Left ventricle myocardium superior (tissue), 1 donor: ENCODE data around the gene DSTYK. TPM values are rescaled to one million over a fixed set of nuclear protein-coding genes. Genes with fewer than 3 reads are reported as not detected.

Experiments used
- ATAC-seq: fragments of 200-7000 bp; cut with Tn5 transposase; one replicate; pipeline ENCODE4 v1.9.1; 2020; ENCODE audit warnings: mild to moderate bottlenecking, moderate library complexity
- DNase-seq: peaks from one replicate; pipeline ENCODE4 v3.0.0-alpha.2; 2020
- intact Hi-C: fragments of 100-400 bp; cut with micrococcal nuclease; formaldehyde crosslinking; loops from one replicate; pipeline ENCODE4 v1.11.0; 2022
- long read RNA-seq: library from polyadenylated mRNA; unstranded; transcript quantifications from one replicate; pipeline ENCODE4 v2.0.0, GENCODE V29; 2021
- total RNA-seq: library from RNA; stranded (reverse); fragmentation: NEBNext Ultra II Directional; extraction: Animal tissue kit (Norgen Biotek cat#: 25700); gene quantifications from one replicate; pipeline ENCODE4 v1.2.1, GENCODE V29; 2021
- donor health status: DM: no; HTN: yes; CAD: no; lungs with severe emphysema.

DSTYK gene, protein sequence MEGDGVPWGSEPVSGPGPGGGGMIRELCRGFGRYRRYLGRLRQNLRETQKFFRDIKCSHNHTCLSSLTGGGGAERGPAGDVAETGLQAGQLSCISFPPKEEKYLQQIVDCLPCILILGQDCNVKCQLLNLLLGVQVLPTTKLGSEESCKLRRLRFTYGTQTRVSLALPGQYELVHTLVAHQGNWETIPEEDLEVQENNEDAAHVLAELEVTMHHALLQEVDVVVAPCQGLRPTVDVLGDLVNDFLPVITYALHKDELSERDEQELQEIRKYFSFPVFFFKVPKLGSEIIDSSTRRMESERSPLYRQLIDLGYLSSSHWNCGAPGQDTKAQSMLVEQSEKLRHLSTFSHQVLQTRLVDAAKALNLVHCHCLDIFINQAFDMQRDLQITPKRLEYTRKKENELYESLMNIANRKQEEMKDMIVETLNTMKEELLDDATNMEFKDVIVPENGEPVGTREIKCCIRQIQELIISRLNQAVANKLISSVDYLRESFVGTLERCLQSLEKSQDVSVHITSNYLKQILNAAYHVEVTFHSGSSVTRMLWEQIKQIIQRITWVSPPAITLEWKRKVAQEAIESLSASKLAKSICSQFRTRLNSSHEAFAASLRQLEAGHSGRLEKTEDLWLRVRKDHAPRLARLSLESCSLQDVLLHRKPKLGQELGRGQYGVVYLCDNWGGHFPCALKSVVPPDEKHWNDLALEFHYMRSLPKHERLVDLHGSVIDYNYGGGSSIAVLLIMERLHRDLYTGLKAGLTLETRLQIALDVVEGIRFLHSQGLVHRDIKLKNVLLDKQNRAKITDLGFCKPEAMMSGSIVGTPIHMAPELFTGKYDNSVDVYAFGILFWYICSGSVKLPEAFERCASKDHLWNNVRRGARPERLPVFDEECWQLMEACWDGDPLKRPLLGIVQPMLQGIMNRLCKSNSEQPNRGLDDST
- 6.1 TPM for total RNA-seq
- long read RNA-seq, full-length matches to known transcripts: 14 of 23 reads
- long read RNA-seq, partial matches to known transcripts: 2 of 23 reads
- long read RNA-seq, other reads (novel, unspliced or antisense): 7 of 23 reads

DNA sequence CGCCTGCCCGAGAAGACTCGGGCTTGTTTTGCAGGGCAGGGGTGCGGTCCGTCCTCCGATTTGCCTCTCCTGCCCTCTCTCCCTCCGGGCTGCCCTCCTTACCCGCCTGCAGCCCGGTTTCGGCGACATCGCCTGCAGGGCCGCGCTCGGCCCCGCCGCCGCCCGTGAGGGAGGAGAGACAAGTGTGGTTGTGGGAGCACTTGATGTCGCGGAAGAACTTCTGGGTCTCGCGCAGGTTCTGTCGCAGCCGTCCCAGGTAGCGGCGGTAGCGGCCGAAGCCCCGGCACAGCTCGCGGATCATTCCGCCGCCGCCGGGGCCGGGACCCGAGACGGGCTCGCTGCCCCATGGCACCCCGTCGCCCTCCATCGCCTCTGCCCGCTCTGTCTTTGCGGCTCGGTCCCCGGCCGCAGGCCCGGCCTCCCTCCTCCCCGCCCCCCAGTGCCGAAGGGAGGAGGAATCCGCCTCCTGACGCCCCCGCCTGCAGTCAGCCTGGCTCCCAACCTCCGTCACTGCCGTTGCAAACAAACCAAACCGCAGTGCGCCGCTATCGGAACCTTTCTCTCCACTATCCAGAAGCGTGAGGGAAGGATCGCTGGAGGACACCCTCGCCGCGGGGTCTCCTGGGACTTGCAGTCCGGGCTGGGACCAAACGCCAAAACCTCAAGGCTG is at the start of gene DSTYK:
Gene DSTYK (minus strand): TSS at position 534 of the 670 bp plus-strand sequence. CDS start 167 bp downstream, at position 367.
- ATAC-seq: peak; percentile 97
- peak; percentile 94 for DNase-seq
- intact Hi-C loops: no loop called here

DNA sequence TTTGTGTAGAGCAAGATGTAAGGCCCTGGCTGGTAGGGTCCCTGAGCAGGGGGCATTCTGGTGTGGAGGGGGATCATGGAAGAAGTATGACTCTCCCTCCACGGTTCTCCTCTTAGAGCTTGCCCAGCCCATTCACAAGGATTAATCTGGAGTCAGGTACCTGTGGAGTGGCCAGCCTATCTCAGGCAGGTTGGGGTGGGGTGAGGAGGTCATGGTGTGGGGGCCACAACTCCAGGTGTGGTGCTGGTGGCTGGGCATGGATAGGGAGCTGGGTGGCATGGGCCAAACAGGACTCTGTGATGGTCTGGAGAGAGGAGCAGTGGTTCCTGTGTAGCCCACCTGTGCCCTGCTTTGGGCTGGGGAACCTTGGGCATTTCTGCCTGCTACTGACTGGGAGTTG is 48.5 kb upstream of the DSTYK start:
- no peak for ATAC-seq
- intact Hi-C loops: loop anchor here (10.0 kb wide), 1 partner anchor 275 kb away; no protein-coding TSS in a partner anchor
- no peak for DNase-seq

DNA sequence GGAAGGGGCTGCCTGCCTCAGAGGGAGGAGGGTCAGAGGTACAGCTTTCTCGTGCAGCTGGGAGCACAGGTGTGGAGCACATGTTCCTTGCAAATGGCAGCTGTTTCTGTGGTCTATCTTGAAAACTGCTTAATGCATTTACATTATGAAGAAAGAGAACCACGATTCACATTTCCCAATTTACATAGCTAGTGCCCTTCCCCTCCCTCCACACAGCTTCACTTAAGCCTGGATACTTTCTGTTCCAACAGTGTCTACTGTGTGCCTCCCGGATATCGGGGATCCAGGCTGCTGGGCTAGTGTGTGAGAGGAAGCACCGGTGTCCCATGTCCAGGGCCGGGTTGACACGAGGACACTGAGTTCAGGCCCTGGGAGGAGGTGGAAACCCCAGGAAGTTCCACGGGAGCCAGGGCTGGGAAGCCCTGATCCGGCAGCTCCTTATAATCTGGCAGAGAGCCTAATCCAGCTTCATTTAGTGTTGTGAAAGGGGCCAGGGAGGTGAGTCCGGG is 47.9 kb upstream of the DSTYK start:
- peak; percentile 22 for ATAC-seq
- intact Hi-C loops: loop anchor here (10.0 kb wide), 1 partner anchor 275 kb away; no protein-coding TSS in a partner anchor
- DNase-seq: peak; percentile 48

DNA sequence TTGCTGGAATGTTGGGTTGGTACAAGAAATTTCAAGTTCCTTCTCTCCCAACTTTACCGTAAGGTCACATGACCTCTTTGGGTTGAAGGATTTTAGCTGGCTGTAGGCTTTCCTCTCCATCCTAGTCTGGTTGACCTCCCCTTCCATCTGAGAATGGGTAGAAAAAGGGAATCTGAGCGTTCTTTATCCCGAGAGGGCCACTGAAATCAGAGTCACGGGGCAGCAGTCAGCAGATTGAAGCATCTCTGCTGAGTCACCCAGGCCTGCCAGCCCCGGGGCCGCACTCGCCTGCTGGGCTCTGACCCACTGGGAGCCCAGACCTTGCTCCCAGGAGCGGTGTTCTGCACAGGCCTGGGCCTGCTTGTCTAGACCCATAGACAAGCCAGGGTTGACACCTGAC is 47.2 kb upstream of the DSTYK start:
- intact Hi-C loops: loop anchor here (10.0 kb wide), 1 partner anchor 274 kb away; no protein-coding TSS in a partner anchor
- ATAC-seq: no peak
- DNase-seq: no peak

DNA sequence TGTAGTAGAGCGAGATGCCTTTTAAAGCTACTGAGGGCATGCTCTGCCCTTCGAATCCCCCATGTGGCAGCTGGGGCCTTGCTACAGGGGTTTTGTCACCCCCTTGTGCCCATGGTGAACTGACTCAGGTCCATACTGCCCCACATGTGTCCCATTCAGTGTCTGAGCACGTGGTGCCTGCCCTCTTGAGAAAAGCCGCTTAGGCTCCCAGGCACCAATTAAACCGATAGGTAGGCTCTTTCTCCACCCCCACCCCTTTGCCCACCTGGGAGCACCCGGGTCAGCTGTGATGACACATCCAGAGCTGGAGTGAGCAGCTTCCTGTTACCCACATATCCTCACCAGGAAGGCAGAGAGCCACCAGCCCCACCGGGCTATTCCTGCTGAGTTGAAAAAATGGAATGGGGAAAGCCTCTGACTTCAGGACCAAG is 46.8 kb upstream of the DSTYK start:
- no peak for DNase-seq
- no peak for ATAC-seq
- intact Hi-C loops: loop anchor here (10.0 kb wide), 1 partner anchor 273 kb away; no protein-coding TSS in a partner anchor

DNA sequence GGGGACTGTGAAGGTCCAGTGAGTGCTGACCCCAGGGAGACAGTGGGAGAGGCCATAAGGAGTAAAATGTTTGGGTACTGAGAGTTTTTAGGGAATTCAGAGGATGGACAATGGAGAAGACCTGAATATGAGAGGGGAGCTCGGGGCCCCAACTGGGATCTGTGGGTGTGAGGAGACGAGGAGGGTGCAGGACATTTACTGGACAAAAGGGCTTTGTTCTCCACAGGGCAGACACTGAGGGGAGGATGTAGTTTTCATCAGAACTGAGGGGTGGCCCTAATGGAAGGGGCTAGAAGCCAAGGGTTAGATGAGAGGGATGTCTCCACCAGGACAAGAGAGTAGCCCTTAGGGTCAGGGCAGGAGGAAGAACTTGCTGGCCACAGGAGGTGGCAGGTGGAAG is 46.2 kb upstream of the DSTYK start:
- intact Hi-C loops: loop anchor here (10.0 kb wide), 1 partner anchor 273 kb away; no protein-coding TSS in a partner anchor
- ATAC-seq (no peak), DNase-seq (no peak)

DNA sequence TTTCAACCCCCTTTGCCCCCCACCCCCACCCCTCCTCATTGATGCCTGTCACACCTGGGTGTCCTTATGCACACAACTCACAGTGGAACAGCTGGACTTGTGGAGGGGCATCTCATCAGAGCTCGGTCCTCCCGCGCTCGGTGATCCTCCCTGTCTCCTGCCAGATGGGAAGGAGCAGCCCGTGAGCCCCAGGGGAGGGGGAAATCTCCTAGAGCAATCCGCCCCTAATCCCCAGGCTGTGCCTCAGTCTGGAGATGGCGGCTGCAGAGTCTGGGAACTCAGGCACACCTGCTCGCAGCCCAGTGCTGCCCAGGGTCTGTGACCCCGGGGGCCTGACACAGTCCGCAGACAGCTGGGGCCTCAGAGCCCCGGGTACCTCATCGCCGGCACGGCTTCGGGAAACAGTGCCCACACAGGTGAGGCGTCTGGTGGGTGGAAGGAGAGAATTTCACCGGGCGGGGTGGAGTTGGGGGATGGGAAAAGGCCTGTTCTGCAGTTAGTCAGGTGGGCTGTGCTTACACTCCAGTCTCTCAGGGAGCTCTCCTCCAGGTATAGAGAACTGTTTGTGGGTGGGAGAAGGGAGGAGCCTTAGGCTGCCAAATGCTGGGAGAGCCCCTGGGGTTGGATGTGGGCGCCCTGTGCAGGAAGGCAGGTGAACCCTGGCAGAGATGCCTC is 45.6 kb upstream of the DSTYK start:
- intact Hi-C loops: loop anchor here (10.0 kb wide), 1 partner anchor 272 kb away; no protein-coding TSS in a partner anchor
- DNase-seq (no peak), ATAC-seq (no peak)

DNA sequence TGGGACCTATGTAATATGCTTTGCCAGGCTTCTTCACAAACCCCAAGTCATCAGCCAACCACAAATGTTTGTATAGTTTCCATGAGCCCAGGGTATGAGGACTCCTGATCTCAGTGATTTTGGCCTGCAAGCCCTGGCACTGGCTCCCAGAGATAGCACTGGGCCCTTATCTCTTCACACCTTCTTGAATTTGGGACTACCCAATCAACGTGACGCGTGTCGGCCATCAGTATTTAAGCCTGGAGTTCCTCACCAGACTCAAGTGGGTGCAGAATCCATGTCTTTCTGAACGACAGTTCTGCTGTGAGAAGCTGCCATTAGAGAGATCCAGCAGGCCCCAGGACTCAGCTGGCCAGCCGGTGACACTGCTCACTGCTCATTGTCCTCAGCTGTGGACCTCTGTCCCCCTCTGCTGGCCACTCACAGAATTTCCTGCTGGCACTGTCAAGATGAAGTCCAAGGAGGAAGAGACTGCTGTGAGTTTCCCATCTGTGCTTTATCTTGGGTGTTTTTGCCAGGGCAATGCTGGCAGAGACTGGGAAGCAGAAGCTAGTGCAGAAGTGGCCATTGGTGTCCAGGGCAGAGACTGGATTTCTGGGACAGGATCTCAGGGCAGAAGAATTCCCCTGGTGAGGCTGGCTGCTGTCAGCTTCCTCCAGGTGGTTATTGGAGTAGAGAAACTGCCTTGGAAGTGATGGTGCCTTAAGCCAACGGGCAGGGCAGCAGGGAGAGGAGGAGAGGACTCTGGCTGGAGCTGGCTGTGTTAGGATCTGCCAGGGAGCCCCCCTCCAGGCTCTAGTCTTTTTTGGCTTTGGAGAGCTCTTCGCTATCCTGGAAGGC is 44.7 kb upstream of the DSTYK start:
- DNase-seq (peak; percentile 92), ATAC-seq (peak; percentile 93)
- intact Hi-C loops: loop anchor here (10.0 kb wide), 1 partner anchor 271 kb away; no protein-coding TSS in a partner anchor

DNA sequence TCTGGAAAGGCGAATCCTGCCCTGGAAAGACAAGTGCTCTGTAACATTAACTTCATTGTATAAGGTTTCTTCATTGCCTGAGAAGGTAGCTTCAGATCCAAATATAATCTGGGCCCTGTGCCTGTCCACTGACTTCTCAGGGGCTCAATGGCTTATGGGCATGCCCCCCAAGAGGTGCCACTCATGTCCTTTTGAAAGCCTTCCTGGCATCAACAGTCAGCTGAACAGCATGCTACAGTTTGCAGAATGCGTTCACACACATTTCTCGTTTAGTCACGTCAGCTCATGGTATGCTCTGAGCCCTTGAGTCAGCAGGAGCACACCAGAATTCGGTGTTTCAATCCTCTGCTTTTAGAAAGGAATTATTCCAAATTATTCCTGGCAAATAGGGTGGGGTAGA is 40.1 kb upstream of the DSTYK start:
- DNase-seq (no peak), ATAC-seq (no peak)
- intact Hi-C loops: loop anchor here (10.0 kb wide), 1 partner anchor 267 kb away; no protein-coding TSS in a partner anchor

DNA sequence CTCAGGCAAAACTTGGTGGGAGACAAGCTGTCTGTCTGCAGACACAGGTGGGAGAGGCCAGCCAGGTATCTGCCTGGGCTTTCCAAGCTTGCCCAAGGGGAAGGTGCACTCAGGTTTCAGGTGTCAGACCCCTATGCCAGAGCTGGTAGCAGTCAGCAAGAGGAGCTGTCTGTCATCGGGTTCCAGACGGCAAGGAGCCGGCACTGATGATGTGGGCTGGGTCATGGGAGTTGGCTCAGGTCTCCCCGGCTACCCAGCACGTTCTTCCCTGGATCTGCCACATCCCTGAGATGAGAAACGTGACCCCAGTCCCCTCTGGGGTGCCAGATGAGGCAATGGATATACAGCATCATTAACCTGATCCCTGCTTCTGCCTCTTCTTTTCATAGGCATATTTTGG is 39.2 kb upstream of the DSTYK start:
- ATAC-seq: no peak
- DNase-seq: no peak
- intact Hi-C loops: loop anchor here (10.0 kb wide), 1 partner anchor 266 kb away; no protein-coding TSS in a partner anchor

DNA sequence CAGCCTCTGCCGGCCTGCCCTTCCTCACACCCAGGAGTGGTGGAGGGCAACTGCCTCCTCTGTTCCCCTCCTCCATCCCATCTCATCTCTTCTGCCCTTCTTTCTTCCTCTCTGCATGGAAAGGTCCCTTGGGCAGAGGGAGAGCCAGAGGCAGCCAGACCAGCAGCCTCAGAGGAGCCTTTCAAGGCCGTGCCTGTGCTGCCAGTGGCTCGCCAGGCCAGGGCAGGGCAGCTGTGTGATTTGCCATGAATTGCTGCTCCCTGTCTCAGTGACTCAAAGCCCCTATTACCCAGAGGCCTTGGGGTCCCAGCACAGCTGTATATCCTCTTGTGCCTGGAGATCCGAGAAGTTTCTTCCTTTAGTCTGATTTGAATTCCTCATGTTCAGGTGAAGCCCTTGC is 38.1 kb upstream of the DSTYK start:
- DNase-seq (no peak), ATAC-seq (no peak)
- intact Hi-C loops: loop anchor here (10.0 kb wide), 1 partner anchor 265 kb away; no protein-coding TSS in a partner anchor

DNA sequence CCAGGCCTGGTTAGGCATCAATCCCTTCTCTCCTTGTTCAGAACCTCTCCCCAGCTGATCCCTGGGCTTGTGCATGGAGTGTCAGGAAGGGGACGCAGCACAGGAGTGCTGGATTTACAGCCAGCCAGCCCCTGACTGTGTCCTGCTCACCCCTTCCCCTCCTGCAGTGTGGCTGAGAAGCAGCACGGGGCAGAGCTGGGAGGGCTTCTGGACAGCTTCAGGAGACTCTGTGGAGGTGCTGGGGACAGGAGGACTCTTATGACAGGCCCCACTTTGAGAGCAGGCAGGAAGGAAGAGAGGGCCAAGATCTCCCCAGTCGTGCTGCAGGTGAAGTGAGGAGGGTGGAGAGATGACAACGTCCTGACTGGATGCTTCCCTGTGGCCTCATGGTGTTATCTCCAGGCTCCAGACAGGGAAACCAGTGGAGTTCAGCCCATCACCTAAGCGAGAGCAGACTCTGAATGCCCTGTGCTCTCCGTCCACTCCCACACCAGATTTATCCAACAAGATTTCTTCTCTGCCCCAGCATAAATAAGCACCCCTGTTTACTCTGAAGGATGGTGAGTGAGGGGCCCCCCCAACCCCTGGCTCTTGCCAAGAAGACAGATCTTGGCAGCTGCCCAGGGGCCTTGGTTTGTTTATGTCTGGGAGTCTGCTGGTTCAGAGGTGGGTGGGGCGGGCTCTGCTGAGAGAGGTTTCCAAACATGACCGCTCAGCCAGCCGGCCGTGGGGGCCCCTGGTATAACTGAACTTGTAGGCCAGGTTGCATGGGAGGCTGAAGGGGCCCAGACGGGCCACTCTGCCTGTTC is 37.5 kb upstream of the DSTYK start:
- peak; percentile 48 for ATAC-seq

DNA sequence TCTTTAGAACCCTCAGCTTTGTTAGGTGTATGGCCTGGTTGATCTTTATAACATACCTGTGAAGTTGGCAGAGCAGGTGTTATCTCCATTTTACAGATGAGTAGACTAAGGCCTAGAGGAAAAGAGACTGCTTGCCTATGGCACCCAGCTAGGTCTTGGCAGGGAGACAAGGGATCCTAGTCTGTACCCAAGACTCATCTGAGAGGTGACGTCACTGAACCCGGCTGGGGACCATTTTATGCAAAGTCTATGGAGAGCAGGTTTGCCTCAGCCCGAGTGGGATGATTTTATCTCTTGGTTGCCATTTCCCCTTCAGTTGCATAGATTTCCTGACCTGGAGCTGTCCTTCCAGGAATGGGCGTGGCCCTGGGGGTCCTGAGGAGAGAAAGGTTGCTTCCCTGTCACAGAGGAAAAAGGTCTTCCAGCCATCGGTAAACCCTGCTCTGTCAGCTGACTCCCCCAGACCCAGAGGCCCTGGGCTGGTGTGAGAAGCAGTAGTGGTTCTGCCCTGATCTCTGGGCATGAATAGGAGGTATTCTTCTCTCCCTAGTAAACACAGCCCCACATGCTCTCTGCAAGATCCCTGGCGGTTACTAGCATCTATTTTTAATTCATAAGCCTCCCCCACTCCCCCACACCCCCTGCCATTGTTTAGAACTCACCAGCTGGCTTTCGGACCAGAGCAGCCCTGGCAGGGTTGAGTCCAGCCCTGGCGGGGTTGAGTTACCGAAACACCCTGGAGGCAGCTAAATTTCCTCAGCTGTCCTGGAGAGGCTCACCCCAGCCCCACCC is 35.8 kb upstream of the DSTYK start:
- no peak for DNase-seq
- intact Hi-C loops: no loop called here

More for the DNA sequence above, 37.5 kb upstream of the DSTYK start:
- intact Hi-C loops: no loop called here
- peak; percentile 50 for DNase-seq

DNA sequence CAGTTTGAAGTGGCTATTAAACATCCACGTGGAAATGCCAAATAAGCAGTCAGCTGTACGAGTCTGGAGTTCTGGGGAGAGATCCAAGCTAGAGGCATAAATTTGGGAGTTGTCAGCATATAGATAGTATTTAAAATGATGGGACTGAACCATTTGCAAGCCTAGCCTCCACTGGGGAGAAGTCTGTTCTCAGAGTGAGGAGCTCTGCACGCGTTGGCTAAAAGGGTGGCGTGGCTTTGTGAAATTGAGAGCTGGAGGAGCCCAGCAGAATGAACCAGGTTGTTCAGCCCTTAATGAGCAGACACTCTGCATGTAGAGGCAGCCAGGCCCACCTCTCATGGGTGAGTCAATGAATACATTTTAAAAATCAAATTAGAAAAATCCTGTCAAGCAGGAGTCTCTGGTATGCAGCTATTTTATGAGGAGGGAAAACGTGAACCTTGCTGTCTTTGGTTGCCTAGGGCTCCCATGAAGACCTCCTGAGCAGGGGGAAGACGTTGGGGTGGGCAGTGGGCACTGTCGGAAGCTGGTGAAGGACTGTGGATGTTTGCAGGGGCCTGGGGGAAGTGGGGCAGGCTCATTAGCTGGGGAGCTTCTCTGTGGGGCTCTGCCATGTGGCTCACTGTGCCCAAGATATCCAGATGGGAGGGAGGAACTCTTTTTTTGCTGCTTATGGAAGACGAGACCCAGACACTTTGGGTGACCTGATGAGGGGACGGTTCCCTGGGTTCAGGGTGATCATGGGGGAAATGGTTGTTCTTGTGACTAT is 35.0 kb upstream of the DSTYK start:
- ATAC-seq (no peak), DNase-seq (no peak)
- intact Hi-C loops: no loop called here

More for the DNA sequence above, 35.8 kb upstream of the DSTYK start:
- peak; percentile 72 for ATAC-seq

DNA sequence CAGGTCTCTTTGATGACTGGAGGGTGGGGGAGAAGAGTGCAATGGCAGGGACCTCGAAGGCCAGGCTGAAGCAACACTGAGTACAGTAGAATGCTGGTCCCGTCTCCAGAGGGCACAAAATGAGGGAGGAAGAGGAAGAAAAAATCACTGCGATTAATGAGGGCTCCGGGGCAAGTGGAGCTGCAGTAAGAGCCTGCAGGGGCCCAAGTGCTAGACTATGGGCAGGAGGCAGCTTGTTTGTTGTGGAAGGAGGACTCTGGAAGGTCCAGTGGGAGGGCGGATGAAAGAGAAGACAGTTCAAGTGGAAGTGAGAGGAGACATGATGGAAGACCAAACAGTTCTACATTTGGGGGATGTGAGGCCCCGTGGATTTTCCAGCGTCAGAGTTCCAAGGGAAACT is 33.6 kb upstream of the DSTYK start:
- ATAC-seq: no peak
- no peak for DNase-seq
- intact Hi-C loops: no loop called here
